C4-2B (cell line): ENCODE measurements around the gene ZFR2.

ENCODE experiments used
- H3K27ac ChIP-seq: fragments of 450-650 bp; 2 replicates; pipeline ENCODE4 v1.5.1; 2017
- ZFX ChIP-seq: fragments of 450-650 bp; IDR thresholded peaks from 2 replicates; pipeline ENCODE4 v1.6.1; 2017
- TF ChIP-seq, protein P1 (sequence below): fragments of 450-650 bp; conservative IDR thresholded peaks from 2 replicates; pipeline ENCODE4 v1.5.1; 2017; ENCODE audit warnings: mild to moderate bottlenecking

The ZFR2 gene

DNA sequence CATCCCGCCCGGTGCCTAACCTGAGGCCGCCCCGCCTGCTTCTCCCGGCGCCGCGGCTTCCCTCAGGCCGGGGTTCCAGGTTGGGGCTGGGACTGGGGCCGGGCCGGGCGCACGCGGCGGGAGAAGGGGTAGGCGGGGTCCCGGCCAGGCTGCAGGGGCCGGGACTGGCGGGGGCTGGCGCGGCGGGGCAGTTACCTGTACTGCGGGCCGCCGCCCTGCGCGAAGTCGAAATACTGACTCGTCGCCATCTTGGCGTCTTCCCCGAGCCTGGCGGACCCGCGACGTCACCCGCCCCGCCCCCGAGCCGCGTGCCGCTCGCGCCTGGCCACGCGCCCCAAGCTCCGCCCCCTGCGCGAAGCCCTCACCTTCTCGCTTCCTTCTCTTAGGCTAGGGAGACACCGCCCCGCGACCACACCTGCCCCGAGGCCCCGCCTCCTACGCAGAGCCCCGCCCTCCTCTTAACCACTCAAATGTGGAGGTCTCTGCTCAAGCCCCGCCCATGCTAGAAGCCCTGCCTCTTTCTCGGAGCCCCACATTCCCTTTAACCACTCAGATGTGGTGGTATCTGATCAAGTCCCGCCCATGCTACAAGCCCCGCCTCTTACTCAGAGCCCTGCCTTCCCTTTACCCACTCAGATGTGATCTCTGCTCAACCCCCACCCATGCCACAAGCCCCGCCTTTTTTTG is at the start of gene ZFR2:
TSS of gene ZFR2 (minus strand) at position 269 of the 687 bp plus-strand sequence. CDS start at position 248, 21 bp downstream.
- TF ChIP-seq, protein P1, sequence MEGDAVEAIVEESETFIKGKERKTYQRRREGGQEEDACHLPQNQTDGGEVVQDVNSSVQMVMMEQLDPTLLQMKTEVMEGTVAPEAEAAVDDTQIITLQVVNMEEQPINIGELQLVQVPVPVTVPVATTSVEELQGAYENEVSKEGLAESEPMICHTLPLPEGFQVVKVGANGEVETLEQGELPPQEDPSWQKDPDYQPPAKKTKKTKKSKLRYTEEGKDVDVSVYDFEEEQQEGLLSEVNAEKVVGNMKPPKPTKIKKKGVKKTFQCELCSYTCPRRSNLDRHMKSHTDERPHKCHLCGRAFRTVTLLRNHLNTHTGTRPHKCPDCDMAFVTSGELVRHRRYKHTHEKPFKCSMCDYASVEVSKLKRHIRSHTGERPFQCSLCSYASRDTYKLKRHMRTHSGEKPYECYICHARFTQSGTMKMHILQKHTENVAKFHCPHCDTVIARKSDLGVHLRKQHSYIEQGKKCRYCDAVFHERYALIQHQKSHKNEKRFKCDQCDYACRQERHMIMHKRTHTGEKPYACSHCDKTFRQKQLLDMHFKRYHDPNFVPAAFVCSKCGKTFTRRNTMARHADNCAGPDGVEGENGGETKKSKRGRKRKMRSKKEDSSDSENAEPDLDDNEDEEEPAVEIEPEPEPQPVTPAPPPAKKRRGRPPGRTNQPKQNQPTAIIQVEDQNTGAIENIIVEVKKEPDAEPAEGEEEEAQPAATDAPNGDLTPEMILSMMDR = no peak
- TF ChIP-seq ZFX = no peak
- H3K27ac ChIP-seq = no peak within 1 kb of the TSS

DNA sequence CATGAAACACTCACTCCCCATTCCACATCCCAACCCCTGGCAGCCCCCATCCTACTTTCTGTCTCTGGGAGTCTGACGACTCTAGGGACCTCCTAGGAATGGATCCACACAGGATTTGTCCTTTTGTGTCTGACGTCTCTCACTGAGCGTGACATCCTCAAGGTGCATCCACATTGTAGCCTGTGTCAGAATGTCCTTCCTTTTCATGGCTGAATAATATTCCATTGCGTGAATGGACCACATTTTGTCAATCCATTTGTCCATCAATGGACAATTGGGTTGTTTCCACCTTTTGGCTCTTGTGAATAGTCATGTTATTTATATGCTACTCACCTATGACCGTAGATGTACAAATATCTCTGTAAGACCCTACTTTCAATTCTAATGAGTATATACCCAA is 47.2 kb upstream of the ZFR2 start:
- TF ChIP-seq, protein P1 = no peak
- no peak for TF ChIP-seq ZFX
- no peak overlapping the region for H3K27ac ChIP-seq

DNA sequence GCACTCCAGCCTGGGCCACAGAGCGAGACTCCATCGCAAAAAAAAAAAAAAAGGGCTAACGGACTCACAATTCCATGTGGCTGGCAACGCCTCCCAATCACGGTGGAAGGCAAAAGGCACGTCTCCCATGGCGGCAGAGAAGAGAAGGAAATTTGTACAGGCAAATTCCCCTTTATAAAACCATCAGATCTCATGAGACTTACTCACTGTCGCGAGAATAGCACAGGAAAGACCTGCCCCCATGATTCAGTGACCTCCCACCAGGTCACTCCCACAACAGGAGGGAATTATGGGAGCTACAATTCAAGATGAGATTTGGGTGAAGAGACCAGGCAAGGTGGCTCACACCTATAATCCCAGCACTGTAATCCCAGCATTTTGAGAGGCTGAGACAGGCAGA is 45.4 kb upstream of the ZFR2 start:
- TF ChIP-seq, protein P1 = no peak
- no peak for TF ChIP-seq ZFX
- no peak overlapping the region for H3K27ac ChIP-seq

DNA sequence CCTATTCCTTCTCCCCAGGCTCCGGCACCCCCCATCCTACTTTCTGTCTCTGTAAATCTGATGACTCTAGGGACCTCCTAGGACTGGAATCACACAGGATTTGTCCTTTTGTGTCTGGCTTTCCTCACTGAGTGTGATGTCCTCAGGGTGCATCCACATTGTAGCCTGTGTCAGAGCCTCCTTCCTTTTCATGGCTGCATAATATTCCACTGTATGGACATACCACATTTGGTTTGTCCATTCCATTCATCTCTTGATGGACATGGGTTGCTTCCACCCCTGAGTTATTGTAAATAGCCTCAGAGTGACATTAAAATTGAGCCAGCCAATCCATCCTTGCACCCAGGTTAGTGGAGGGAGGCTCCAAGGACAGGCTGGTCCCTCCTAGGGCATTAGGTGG is 41.3 kb upstream of the ZFR2 start:
- TF ChIP-seq ZFX = no peak
- TF ChIP-seq, protein P1 = no peak
- H3K27ac ChIP-seq = no peak overlapping the region

DNA sequence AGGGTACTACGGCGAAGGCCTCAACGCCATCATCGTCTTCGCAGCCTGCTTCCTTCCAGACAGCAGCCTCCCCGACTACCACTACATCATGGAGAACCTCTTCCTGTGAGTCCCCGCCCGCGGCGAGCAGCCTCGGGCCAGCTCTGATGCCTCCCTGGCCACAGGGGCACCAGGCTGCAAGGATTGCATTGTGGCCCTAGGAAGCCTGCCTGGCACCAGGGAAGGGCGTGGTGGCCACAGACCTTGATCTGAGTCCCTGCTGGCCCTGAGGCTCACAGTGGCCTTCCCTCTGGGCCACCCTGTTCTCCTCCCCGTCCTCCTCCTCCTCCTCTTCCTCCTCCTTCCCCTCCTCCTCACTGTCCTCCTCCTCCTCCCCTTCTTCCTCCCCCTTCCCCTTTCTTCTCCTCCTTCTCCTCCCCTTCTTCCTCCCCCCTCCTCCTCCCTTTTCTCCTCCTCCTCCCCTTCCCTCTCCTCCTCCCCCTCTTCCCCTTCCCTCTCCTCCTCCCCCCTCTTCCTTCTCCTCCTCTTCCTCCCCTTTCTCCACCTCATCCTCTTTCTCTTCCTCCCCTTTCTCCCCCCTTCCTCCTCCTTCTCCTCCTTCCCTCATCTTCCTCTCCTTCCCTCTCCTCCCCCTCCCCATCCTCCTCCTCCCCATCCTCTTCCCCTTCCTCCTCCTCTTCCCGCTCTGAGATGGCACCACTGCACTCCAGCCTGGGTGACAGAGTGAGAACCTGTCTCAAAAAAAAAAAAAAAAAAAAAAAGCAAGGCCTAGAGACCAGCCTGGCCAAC is 39.6 kb upstream of the ZFR2 start:
- TF ChIP-seq, protein P1 = no peak
- no peak for TF ChIP-seq ZFX
- H3K27ac ChIP-seq = no peak overlapping the region

DNA sequence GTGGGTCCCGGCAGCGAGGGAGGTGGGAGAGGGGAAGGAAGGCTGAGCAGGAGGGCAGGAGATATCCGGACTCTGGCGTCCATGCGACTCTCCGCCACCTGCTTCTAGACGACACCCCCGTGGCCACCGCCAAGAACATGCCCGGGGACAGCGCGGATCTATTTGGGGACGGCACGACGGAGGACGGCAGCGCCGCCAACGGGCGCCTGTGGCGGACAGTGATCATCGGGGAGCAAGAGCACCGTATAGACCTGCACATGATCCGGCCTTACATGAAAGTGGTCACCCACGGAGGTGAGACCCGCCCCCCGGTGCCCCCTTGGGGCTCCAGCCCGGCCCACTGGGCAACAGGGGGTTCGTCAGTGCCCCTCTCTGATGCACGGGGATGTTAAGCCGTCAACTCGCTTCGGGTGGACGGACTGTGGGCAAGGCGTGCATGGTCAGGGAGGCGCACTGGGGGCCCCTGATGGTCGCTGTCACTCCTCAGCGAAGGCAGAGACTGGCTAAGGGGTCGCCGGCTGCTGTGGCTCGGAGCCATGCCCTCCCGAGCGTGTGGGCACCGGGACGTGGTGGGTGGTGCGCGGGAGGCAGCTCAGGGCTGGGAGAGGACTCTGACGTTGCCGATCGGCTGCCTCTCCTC is 38.9 kb upstream of the ZFR2 start:
- TF ChIP-seq ZFX = no peak
- H3K27ac ChIP-seq = no peak overlapping the region

DNA sequence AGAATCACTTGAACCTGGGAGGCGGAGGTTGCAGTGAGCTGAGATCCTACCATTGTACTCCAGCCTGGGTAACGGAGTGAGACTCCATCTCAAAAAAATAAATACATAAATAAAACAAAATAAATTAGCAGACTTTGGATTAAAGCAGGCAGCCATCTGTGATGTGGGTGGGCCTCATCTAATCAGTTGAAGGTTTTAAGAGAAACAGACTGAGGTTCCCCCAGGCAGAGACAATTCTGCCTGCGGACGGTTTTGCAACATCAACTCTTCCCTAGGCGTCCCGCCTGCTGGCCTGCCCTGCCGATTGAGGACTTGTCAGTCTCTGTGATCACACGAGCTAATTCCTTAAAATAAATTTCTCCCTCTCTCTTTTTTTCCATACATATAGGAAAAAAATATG is 35.4 kb upstream of the ZFR2 start:
- TF ChIP-seq ZFX = no peak
- TF ChIP-seq, protein P1 = no peak

More for the DNA sequence above, 35.4 kb upstream of the ZFR2 start:
- H3K27ac ChIP-seq = no peak overlapping the region
